HG02852 (cell line): Measurements from ENCODE around the gene HSPBP1.

Experiments used
- ATAC-seq: cut with Tn5 transposase; IDR thresholded peaks from one replicate; pipeline ENCODE4 v1.9.1; 2021; ENCODE audit warnings: mild to moderate bottlenecking, moderate library complexity; ENCODE audit not compliant: unreplicated experiment

HSPBP1 gene

DNA sequence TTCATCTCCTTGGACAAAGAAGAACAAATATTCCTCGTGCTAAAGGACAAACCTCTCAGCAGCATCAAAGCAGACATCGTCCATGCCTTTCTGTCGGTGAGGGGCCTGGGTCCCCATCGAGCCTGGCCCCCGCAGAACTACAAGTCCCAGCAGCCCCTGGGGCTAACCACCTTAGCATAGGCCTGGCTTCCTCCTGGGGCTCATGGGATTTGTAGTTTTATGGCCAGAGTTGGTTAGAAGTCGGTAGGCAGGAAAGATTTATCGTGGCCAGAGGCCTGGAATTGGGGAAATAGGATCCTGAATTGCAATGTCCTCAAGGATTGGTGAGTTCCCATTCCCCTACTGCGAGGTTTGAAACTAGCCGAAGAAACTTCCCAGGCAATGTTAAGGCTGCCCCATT lies 25.6 kb upstream of the HSPBP1 start:
- no peak for ATAC-seq

DNA sequence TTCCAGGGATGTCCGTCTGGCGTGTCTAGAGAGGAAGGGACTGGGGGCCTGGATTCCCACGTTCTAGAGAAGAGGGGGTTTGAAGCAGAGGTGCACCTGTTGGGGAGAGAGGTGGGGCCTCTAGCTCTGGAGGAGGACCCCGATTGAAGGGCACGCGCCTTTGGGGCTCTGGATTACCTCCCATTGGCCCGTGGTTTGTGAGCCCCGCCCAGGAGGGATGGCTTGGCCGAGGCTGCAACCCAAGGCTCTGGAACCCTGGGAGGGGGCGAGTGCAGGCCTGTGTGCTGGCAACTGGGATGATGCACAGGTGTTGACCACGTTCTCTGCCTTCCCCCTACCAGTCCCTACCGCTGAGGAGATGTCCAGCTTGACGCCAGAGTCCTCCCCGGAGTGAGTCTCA lies 25.1 kb upstream of the HSPBP1 start:
- ATAC-seq = no peak

DNA sequence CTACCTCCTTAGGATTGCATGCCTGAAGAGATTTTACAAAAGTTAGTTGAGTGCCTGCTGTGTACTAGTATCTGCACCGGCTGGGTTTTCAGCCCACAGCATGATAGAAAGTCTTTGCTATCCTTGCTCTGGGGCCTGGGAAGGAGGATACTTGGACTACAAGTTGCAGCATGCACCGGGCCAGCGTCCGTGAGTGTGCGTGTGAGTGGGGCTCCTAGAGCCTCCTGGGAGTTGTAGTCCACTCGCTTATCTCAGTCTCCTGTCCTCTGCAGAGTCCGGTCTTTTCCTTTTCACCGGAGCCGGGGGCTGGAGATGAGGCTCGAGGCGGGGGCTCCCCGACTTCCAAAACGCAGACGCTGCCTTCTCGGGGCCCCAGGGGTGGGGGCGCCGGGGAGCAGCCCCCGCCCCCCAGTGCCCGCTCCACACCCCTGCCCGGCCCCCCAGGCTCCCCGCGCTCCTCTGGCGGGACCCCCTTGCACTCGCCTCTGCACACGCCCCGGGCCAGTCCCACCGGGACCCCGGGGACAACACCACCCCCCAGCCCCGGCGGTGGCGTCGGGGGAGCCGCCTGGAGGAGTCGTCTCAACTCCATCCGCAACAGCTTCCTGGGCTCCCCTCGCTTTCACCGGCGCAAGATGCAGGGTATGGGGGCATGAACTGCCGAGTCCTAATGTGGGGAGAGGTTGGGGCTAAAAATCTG lies 24.5 kb upstream of the HSPBP1 start:
- ATAC-seq = no peak

DNA sequence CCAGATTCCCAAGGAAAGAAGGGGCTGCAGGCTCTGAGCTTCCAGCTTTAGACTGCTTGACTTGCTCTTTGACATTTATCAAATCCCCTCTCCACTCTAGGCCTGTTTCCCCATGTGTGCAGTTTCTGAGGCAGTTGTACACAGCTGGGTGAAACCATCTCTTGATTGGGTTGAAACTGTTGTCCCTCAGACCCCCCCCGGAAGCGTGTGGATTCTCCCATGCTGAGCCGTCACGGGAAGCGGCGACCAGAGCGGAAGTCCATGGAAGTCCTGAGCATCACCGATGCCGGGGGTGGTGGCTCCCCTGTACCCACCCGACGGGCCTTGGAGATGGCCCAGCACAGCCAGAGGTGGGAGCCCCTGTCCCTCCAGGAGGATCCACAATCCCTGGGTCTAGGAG lies 23.6 kb upstream of the HSPBP1 start:
- ATAC-seq = no peak

DNA sequence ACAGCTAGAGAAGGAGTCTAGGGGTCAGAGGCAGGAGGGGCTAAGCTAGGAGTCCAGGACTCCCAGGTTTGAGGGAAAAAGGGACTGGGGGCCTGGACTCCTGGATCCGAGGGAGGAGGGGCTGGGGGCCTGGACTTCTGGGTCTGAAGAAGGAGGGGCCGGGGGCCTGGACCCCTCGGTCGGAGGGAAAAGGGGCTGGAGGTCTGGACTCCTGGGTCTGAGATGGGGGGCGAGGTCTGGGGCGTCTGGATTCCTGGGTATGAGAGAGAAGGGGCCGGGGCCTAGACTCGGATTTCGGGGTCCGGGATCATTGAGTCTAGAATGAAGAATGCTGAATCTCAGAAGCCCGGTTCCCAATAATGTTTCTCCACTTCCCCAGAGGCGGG lies 22.4 kb upstream of the HSPBP1 start:
- ATAC-seq = no peak

DNA sequence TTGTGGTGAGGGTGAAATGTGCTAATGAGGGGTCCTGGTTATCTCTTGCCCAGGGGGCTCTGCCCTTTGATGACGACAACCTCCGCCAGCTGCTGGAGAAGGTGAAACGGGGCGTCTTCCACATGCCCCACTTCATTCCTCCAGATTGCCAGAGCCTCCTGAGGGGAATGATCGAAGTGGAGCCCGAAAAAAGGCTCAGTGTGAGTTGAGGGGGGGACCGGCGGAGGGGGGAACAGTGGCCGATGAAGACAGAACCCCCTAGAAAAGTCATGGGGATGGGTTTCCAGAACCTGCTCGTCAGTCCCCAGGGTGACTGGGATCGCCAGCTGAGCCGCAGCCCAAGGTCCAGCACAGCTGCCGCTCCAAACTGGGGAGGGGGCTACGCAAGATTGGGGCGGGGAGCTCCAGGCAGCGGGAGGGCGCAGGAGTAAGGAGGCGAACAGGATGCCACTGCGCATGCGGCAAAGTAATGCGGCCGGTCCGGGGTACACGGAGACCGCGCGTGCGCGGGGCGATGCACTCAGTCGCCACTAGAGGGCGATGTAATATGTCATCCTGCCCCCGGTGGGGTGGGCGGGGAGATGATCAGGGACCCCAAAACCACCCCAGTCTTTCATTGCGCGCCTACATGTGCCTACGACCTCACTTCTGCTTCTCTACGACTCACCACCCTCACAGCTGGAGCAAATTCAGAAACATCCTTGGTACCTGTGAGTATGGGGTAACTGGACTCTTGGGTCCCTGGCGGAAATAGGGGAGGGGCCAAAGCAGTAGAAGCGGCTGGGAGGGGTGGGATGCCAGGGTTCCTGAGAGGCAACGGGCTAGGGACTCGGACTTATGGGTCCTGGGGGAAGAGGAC lies 21.8 kb upstream of the HSPBP1 start:
- no peak for ATAC-seq

DNA sequence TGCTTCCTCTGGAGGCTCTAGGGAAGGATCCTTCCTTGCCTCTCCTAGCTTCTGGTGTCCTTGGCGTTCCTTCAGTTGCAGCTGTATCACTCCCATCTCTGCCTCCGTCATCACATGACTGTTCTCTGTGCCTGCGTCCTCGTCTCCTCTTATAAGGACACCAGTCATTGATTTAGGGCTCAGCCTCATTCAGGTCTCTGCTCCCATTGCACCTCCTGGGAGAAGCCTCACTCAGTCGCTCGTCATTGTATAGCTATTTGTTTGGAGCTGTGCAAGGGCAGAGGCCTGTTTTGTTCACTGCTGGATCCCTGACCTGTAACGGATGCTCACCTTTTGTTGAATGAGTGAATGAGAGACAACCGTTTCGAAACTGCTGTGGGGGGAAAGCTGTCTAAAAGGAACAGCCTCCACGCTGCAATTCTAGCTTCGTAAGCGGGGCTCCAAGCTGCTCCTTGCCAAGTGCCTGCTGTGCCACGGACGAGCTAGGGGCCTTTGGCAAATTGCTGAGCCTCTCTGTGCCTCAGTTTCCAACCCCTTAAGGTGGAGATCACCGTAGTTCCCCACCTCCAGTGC lies 21.1 kb upstream of the HSPBP1 start:
- no peak for ATAC-seq

DNA sequence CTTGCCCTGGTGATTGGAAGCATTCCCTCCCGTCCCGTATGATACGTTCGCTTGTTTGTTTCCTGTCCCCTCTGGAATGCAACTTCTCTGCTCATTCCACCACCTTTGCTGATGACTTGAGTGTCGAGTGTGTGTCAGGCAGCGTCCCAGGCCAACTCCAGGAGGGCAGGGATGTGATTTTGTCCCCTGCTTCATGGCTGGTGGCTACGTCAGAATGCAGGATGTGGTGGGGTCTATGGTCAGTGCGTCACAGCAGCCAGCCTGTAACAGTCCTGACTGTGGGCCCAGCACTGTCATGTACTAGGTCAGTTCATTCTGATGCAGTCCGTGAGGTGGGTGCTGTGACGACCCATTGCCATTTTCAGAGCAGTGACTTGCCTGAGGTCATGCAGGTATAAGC lies 20.1 kb upstream of the HSPBP1 start:
- no peak for ATAC-seq

DNA sequence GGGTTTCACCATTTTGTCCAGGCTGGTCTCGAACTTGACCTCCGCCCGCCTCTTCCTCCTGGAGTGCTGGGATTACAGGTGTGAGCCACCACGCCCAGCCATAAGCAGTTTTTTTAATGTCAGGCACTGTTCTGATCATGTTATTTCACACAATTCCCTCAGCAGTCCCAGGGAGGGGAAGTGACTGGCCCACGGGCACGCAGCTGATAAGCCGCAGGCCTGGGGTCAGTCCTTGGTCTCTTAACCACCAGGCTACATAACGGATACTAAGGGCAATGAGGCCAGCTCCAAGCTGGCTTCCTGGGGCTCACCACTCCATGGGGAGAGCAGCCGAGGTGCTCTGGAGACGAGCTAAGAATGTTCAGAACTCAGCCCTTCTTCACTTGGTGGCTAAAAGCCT lies 17.4 kb upstream of the HSPBP1 start:
- no peak for ATAC-seq

DNA sequence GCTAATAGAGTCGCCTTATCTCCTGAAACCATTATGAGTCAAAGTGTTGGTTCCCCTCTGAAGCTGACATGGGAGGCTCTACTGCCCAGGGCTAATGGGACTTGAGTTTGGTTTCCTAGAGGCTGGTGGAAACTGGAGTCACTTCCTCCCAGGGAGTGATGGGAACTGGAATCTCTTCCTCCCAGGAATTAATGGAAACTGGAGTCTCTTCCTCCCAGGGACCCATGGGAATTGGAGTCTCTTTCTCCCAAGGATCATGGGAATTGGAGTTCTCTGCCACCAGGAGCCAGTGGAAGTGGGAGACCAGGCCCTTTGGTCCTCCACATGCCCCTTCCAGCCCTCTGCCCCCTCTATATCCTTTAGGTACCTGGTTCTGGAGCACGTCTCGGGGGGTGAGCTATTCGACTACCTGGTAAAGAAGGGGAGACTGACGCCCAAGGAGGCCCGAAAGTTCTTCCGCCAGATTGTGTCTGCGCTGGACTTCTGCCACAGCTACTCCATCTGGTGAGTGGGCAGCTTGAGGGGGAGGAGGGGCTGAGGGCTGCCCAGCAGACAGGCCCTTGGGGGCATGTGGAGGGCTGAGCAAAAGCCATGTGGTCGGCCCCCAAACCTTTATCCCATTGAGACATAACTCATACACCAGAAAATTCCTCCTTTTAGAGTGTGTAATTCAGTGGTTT lies 9.3 kb upstream of the HSPBP1 start:
- ATAC-seq = no peak

DNA sequence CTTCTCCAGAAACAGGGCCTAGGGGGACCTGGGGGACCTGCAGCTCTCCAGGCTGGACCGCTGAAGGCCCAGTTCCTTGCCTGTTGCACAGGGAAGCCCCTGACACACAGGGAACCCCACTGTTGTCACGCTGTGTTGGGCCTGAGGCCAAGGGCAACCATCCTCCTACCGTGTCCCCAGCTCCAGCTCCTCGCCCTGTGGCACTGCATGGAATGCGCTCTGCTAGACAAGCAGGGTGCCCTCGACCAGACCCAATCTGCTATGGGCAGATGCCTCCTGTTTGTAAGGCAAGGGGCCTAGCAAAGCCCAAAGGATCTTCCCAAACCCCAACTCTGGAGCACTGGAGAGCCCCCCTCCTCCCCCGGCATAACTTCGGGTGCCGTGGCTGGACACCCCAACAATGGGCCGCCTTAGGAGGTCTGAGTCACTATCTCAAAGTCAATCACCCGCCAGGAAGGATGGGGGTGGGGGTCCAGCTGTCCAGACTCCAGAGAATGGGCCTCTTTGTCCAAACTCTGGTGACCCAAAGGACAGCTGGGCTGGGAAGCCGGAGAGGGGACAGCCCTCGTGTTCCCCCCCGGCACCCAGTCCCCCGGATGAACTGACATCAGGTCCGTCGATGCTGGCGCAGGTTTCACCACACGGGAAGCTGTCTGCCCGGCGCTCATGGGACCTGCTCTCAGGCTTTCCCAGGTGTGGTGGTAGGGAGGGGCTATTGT lies 7.6 kb upstream of the HSPBP1 start:
- no peak for ATAC-seq

DNA sequence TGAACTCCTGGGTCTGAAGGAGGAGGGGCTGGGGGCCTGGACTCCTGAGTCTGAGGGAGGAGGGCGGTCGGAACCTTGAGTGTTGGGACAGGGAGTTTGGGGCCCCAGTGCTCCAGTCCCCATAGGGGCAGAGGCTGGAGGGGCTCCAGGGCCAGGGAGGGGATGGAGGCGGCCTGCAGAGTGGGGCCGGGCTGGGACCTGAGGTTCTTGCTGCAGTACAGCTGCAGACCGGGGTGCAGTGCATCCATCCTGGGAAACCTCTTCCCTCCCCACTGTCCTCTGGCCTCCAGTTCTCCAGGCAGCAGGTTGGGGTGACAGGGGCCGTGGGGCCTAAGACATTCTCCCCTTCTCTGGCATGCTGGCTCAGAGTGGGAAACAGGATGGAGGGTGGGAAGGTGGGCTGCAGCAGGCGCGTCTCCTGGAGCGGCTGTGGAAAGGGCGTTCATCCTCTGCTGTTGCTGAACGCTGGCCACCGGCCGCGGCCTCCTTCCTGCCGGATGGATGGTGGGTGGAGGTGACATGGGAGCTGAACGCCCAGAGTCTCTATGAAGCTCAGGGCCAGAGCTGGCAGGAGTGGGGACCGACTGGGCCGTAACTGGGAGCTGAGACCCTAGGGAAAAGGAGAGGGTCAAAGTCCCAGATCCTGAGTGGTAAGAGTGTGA lies 5.5 kb upstream of the HSPBP1 start:
- ATAC-seq = no peak

DNA sequence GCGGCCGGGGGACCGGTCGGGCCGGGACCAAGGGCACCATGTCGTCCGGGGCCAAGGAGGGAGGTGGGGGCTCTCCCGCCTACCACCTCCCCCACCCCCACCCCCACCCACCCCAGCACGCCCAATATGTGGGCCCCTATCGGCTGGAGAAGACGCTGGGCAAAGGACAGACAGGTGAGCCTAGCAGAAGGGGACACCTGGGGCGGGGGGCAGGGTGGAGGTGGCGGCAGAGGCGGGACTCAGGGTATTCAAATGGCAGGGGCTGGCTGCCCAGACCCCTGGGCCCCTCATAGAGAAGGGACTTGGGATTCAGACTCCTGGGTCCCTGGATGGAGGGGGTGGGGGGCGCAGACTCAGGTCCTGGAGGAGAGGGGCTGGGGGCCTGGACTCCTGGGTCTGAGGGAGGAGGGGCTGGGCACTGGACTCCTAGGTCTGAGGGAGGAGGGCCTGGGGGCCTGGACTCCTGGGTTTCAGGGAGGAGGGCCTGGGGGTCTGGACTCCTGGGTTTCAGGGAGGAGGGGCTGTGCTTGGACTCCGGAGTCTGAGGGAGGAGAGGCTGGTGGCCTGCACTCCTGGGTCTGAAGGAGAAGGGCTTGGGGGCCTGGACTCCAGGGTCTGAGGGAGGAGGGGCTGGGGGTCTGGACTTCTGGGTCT lies 4.6 kb upstream of the HSPBP1 start:
- ATAC-seq = no peak

DNA sequence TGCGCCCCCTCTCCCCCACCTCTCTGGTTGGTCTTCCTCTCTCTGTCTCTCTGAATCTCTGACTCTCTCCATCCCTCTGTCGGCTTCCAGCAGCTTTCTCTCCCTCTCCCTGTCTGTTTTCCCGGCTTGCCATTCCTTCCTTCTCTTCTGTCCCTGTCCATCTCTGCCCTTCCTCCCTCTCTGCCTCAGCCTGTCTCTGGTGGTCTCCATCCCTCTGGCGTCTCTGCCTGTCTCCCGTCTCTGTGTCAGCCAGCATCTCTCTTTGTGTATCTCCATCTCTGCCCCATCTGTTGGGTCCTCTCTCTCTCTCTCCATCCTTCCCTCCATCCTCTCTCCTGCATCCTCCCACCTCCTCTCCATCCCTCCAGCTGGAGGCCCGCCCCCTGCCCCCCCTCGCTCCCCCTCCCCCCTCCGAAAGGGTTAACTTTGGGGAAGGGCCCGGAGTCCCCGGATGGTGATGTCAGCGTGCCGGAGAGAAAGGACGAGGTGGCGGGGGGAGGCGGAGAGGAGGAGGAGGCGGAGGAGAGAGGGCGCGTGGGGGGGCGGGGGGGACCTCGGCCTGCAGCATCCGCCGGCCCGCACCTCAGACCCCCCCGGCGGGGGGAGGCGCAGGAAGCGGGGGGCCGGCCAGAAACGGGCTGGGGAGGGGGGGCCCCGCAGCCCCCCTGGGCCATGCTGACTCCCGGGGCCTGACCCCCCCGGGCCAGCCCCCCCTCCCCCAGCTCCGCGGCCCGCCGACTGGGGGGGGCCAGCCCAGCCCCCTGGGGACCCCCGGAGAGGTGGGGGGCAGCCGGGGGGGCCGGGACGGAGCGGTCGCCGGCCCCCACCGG lies 3.9 kb upstream of the HSPBP1 start, which contains the start of gene BRSK1:
Gene BRSK1, plus strand, starts transcription at position 450 of the 830 bp plus-strand sequence. CDS start 446 bp downstream, outside the sequence.
- no peak for ATAC-seq

DNA sequence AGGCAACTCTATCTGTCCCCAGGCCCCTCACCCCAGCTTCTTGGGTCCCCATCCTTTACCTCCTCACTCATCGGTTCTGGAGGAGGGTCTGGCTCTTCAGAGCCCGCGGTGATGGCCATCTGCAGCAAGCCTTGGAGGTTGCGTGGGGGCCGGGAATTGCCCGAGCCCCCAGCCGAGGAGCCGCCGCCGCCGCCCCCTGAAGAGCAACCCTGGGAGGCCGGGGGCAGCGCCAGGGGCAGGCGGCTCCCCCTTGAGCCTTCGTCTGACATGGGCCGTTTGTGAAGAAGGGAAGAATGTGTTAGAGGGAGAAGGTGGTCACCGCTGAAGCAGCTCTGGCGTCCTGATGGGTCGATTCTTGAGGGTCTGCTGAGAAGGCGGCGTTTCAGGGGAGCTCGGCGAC lies 570 bp downstream of the HSPBP1 start:
- no peak for ATAC-seq

DNA sequence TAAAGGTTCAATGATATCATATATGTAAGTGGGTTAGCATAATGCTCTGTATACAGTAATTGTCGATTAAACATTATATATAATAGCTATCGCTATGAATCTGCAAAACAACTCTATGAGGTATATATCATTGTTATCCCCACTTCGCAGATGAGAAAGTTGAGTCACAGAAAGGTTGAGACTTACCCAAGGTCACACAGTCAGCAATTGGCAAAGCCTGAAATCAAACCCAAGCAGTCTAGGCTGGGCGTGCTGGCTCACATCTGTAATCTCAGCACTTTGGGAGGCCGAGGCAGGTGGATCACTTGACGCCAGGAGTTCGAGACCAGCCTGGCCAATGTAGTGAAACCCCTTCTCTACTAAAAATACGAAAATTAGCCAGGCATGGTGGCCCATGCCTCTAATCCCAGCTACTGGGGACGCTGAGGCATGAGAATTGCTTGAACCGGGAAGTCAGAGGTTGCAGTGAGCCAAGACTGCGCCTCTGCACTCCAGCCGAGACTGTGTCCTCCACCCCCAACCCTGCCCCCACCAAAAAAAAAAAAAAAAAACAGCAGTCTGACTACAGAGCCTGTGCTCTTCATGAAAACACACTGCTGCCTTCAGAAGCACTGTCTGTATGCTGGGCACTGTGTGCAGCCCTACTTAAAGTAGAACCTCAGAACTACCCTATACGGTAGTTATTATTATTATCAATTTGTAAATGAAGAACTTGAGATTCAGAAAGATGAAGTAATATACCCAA lies 1.3 kb downstream of the HSPBP1 start:
- no peak for ATAC-seq

DNA sequence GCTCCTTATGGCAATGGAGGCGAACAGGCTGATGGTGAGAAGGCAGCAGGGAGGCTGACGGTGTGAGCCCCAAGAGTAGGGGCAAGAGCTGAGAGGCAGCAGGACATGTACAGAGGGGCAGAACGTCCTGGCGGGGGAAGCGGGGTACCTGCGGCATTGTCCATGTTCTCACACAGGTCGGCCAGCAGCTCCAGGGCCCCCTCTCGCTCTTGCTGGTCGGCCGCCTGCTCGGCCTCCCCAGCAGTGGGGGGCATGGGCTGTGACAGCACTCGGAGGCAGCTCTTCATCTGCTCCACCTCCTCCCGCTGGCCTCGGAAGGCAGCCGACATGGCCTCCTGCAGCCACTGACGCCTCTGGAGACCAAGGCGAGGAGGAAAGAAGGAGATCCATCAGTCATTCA lies 2.4 kb downstream of the HSPBP1 start:
- no peak for ATAC-seq

DNA sequence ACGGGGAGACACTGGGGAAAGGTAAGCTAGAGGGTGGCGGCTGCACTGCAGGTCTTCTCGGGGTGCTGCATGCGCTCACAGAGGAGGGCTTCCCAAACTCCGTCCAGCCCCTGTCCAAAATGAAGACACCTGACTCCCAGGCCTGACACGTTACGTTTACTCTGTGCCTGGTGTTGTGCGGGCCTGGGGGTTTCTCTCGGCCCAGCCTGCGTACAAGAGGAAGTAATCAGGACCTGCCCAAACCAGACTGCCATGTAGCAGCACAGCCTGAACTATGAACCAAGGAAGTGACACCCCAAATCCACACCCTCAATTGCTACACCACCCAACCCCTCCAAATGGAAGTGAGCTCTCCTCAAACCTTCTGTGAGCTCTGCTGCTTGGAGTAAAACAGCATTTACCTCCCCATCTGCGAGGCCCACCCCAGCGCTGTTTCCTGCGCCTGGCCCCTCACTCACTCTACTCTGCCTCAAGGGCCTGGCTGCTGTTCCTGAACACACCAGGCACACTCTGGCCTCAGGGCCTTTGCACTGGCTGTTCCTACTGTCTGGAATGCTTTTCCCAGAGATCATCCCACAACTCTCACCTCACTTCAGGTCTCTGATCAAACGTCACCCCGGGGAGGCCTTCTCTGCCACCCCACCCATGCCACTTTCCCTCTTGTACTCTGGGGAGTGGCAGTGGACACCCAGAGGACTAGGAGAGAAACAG lies 3.0 kb downstream of the HSPBP1 start:
- no peak for ATAC-seq
